Stimulated activated CD4-positive, alpha-beta T cell treated with anti-CD3 and anti-CD28 coated beads, Interleukin-1b, Interleukin-23, amount 100 ng/mL, for 48 hours (primary cell): Measurements from ENCODE around the gene FAM210A.

Experiments used
- DNase-seq: peaks from one replicate; pipeline ENCODE4 v3.0.0-alpha.2; 2020

The FAM210A gene

GRCh38 chr18:13620818-13621445 is 105.4 kb downstream of the FAM210A start:
- no peak for DNase-seq

- no peak for DNase-seq
These were observed 106.1 kb downstream of the FAM210A start for GRCh38 chr18:13620206-13620672.

DNA sequence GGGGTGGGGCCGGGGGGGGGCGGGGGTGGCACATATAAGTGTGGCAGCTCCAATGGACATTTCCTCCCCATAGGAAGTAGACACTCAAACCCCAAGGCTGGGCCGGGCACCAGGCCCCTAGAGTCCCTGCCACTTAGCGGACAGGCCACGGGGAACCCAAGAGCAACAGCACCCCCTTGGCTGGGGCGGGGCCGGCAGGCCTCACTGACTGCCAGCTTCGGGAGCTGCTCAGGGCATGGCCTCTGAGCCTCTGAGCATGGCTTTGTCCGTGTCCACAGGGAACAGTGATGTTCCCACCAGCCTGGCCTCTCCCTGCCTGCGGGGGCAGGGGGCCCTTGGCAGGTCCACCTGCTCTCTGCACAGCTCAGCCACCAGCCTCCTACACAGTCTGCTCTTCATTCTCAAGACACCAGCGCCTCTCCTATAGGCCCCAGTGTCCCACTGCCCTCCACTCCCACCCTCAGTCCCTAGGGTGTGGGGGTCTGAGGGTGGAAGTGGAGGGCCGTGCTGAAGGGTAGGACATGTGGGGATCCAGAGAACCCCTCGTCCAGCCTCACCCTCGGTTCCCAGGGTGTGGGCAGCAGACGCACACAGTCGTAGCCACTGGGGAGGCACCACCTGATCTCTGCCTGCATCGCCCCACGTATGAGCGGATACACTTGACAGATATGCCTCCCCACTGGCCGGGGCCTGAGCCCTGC is 106.7 kb downstream of the FAM210A start:
- DNase-seq: no peak

DNA sequence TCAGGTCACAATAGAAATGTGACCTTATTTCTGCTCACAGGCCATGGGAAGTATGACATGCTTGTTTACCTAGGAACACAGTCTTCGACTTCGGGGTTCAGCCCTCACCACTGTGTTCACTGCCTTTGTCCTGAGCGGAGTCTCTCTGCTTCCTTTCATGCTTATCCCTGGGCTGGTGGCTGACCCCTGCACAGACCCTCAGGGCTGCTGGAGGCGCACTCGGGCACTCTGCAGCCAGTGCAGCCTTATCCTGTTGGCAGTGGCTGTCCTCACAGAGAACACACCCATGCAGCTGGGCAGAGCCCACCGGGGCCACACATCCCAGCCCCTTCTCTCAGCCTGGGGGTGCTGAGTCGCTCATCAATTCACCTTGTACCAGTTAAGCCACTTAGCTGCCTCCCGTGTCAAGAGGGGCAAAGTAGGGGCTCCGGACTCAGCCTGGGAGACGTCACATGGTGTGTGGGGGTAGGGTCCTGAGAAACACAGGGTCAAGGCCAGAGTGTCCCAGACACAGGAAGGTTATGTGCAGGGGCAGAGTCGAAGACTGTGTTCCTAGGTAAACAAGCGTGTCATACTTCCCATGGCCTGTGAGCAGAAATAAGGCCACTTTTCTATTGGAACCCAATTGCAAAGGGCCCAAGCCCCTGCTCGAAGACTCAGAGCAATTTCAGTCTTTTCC is 107.5 kb downstream of the FAM210A start:
- DNase-seq: no peak

DNA sequence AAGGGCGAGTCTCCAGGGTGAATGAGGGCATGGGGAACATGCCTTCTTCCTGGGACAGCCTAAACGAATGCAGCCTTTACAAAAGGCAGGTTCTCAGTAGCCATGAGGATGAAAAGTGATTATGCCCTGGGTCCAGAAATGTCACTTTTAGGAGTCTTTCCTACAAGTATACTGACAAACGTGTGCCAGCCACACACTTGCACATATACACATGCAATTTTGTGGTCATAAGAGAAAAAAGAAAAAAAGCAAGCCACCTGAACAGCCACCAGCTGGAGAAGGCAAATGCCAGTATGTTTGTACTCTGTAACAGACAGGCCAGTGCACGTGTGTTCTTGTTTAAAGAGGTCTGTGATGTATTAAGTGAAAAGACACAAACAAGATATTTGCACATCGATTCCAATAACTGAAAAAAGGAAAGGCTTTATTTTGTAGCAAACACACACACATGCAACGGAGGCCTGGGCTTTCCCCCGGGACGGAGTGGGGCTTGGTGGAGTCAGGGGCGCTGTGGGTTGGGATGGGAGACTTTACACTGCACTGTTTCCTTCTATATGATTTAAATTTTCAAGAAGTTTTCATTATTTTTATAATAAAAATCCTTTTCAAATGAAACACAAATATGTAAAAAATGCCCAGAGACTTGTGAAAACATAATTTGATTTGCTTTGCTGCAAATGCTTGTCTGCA is 108.4 kb downstream of the FAM210A start:
- DNase-seq: no peak

GRCh38 chr18:13616525-13617035 is 109.8 kb downstream of the FAM210A start:
- no peak for DNase-seq

DNA sequence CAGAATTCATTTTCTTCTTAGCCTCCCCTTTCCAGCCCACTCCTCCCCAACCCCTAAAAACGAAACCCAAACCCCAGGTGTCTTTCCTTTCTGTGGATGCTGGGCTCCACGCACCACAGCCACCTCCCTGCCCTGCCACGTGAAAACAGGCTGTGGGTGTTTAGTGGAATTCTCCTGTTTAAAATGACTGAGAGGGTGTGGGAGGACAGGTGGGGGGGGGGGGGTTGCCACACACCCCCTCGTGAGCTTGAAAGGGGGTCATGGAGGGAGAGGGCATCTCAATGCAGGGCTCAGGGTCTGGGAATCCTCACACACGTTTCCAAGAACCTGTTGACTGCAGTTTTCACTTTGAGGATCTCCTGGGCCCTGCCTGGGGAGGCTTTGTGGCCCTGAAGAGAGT is 110.3 kb downstream of the FAM210A start:
- DNase-seq: no peak

- DNase-seq: no peak
These were observed 110.9 kb downstream of the FAM210A start for GRCh38 chr18:13615432-13615861.

- DNase-seq: peak; percentile 27
These were observed 111.6 kb downstream of the FAM210A start for GRCh38 chr18:13614641-13615288.

- DNase-seq: no peak
These were observed 112.5 kb downstream of the FAM210A start for GRCh38 chr18:13613591-13614501.
